ENCODE measurements around the gene LBHD1. TPM values are rescaled to one million over a fixed set of nuclear protein-coding genes. Genes with fewer than 3 reads are reported as not detected.

Gene LBHD1
- total RNA-seq, 1 experiment from 2014 or later, result 10.4 TPM

- Histone ChIP-seq H3K27me3 (ENCODE audit: insufficient read depth, low read length) (no peaks in the 10 kb centered on the region), H2AFZ (ENCODE audit: low read length) (no peak overlapping the region), H4K8ac (replicated peaks; ENCODE audit: insufficient read length, low read depth, low read length) (no peak overlapping the region), H3K9ac (ENCODE audit: extremely low read depth, insufficient read length, low read length) (no peak overlapping the region), H3K4ac (ENCODE audit: low read depth, low read length) (no peak overlapping the region), H2BK15ac (ENCODE audit: low read depth, low read length) (no peak overlapping the region), H4K91ac (ENCODE audit: insufficient read length, low read depth, low read length) (no peak overlapping the region), H2BK5ac (ENCODE audit: insufficient read length, low read length) (no peak overlapping the region), H3K27ac (ENCODE audit: insufficient read length, low read depth, low read length) (no peak overlapping the region), H3K14ac (ENCODE audit: insufficient read depth, low read length) (no peak overlapping the region), H2BK20ac (ENCODE audit: low read depth, low read length, poor library complexity, severe bottlenecking) (no peak overlapping the region), H2BK12ac (ENCODE audit: insufficient read length, low read depth, low read length) (no peak overlapping the region), H4K20me1 (ENCODE audit: control insufficient read depth, insufficient read depth, insufficient read length) (no peaks in the 10 kb centered on the region), H3T11ph (ENCODE audit: low read length) (no peak overlapping the region), H3K4me1 (ENCODE audit: insufficient read depth, low read length) (no peaks in the 10 kb centered on the region), H3K79me1 (ENCODE audit: insufficient read depth, low read depth, low read length, poor library complexity, severe bottlenecking) (no peaks in the 10 kb centered on the region), H3K9me3 (ENCODE audit: control insufficient read depth, low read depth, low read length) (no peaks in the 10 kb centered on the region), H2AK5ac (ENCODE audit: insufficient read length, low read length) (no peak overlapping the region), H2BK120ac (ENCODE audit: low read depth, low read length, poor library complexity, severe bottlenecking) (no peak overlapping the region), H3K18ac (ENCODE audit: insufficient read length, low read depth, low read length) (no peak overlapping the region), H3K23ac (ENCODE audit: insufficient read length, low read depth, low read length) (no peak overlapping the region), H3K56ac (ENCODE audit: insufficient read length, low read depth, low read length) (no peak overlapping the region), H3K4me2 (ENCODE audit: insufficient read depth, insufficient read length, low read length) (no peak overlapping the region), H4K5ac (ENCODE audit: insufficient read length, low read depth, low read length) (no peak overlapping the region), H3K23me2 (ENCODE audit: insufficient read length, low read depth, low read length, poor library complexity, severe bottlenecking) (peaks cover 8% of the 10 kb centered on the region), H3K79me2 (ENCODE audit: insufficient read depth, low read length) (no peaks in the 10 kb centered on the region)
- no CpG with 5 or more reads among the region's 4 CpGs for WGBS (ENCODE audit: extremely low coverage, insufficient read length, low lambda C conversion rate)
- H3K9me3 Mint-ChIP-seq, result 0 out of 5 replicates have a peak, but pooled peaks cover 0 to 2% of the 10 kb centered on the region in 2 experiments
- H3K27me3 Mint-ChIP-seq (ENCODE audit: low read depth), result no peaks in the 10 kb centered on the region
- peak overlapping the region in 1 of 3 experiments; percentile 66; a peak in 1 of 7 replicates for H3K27ac Mint-ChIP-seq
- no peak for DNase-seq
- peak; percentile 46; the same call in 2 of the 3 replicates for TF ChIP-seq CTCF (conservative IDR thresholded peaks at IDR 0.05)
- peaks cover 12 to 25% (median 22%) of the 10 kb centered on the region in 3 experiments; a peak in 6 of 7 replicates for H3K36me3 Mint-ChIP-seq (ENCODE audit: insufficient read depth in 1 of 3, low read depth in 3 of 3)
- H3K4me1 Mint-ChIP-seq, result peaks cover 15 to 20% of the 10 kb centered on the region in 2 experiments
- peak overlapping the region; percentile 0 to 15; a peak in 2 of 5 replicates for H3K4me3 Mint-ChIP-seq
Measured at GRCh38 chr11:62680825-62681240, 8.8 kb upstream of the LBHD1 start.

All from H9 (cell line).